ENCODE results near the gene VPS37D. TPM values are rescaled to one million over a fixed set of nuclear protein-coding genes. Genes with fewer than 3 reads are reported as not detected.

VPS37D gene
- polyA plus RNA-seq, 3 donors, result not detected

DNA sequence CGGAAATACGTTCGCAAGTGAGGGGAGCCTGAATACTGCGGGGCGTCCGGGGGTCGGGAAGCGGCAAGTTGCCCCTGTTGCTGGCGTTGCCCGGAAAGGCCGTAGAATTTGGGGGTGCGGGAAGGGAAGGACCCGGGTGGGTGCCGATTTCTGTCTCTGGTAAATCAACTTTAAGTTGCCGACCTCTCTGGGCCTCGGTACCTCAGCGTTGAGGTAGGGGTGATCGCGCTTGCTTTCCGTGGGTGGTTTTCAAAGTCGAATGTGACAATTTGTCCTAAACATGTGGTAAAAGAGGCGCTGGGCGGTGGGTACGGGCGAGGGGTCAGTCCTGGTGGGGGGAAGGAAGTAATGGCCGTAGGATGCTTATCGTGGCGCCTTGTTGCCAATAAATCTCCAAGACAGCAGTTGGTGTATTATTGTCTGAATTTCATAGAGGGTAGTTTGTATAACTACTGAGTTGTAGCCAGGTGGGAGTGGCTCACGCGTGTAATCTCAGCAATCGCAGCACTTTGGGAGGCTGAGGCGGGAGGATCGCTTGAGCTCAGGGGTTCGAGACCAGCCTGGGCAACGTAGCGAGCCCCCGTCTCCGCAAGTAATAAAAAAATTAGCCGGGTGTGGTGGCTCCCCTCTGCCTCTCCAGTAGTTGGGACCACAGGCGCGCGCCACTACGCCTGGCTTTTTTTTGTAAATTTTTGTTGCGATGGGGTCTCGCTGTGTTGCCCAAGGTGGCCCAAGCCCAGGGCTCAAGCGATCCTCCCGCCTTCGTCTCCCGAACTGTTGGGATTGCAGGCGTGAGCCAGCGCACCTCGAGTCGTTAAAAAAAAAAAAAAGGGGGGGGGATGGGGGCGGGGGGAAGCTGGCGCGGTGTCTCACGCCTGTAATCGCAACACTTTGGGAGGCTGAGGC lies 16.4 kb downstream of the VPS37D start:
- Mint-ChIP-seq H3K4me1 (peaks cover 25% of the 10 kb centered on the region), H3K4me3 (peak overlapping the region; percentile 97 to 98), H3K27ac (peak overlapping the region; percentile 89 to 98 (median 93)), H3K9me3 (peaks cover 0 to 2% (median 0%) of the 10 kb centered on the region in 7 donors), H3K27me3 (ENCODE audit: low read depth in 3 of 3) (peaks cover 0 to 1% (median 0%) of the 10 kb centered on the region in 3 donors), H3K36me3 (peaks cover 34 to 44% of the 10 kb centered on the region in 2 donors)
- intact Hi-C loops (cut with micrococcal nuclease), result loop anchor here (5.0 to 10.0 kb wide), 2 partner anchors 53 to 759 kb away; partner anchors contain the start of genes ABHD11 (in 2 of the 2) and POM121 (in 1 of the 2)
- 22% methylated on average over 41 of the region's 58 CpGs for WGBS (ENCODE audit: insufficient coverage)
- peaks cover 13 to 42% of the 10 kb centered on the region in 2 donors for H3K36me3 ChIP-seq (replicated peaks in 1 of 2; ENCODE audit: control insufficient read depth in 1 of 2, insufficient read depth in 2 of 2, low read length in 2 of 2)
- peak overlapping the region; percentile 95 for H2AFZ ChIP-seq (ENCODE audit: insufficient read depth, low read depth, low read length, poor library complexity, severe bottlenecking)
- no peak for DNase-seq
- peaks cover 50% of the 10 kb centered on the region for H3K79me2 ChIP-seq (ENCODE audit: insufficient read depth, low read length)
- H3K4me3 ChIP-seq (replicated peaks in 1 of 3; ENCODE audit: low read depth in 2 of 3, low read length in 3 of 3), result peak overlapping the region; percentile 74 to 97 (median 96)
- H3K9ac ChIP-seq (ENCODE audit: insufficient read depth, low read length, poor library complexity, severe bottlenecking), result peak overlapping the region; percentile 90
- H3K4me1 ChIP-seq (ENCODE audit: control insufficient read depth in 1 of 2, insufficient read depth in 2 of 2, low read length in 2 of 2), result peaks cover 19 to 30% of the 10 kb centered on the region in 2 donors
- H4K20me1 ChIP-seq (ENCODE audit: insufficient read depth, low read length), result peaks cover 14% of the 10 kb centered on the region
- no peaks in the 10 kb centered on the region for H3K27me3 ChIP-seq (ENCODE audit: control insufficient read depth in 2 of 2, insufficient read depth in 2 of 2, low read length in 2 of 2)
- no peaks in the 10 kb centered on the region for H3K9me3 ChIP-seq (replicated peaks in 1 of 2; ENCODE audit: control insufficient read depth in 1 of 2, insufficient read depth in 1 of 2, low read length in 2 of 2)
- H3K27ac ChIP-seq (ENCODE audit: low read depth in 1 of 2, low read length in 2 of 2), result peak overlapping the region; percentile 23 to 93
- no peak for TF ChIP-seq CTCF (IDR thresholded peaks at IDR 0.05)
- peak overlapping the region; percentile 95 for H3K4me2 ChIP-seq (replicated peaks; ENCODE audit: extremely low read depth, low read length, poor library complexity, severe bottlenecking)

GRCh38 chr7:73685311-73685710 lies 17.7 kb downstream of the VPS37D start:
- no peak for DNase-seq
- Mint-ChIP-seq H3K36me3 (peaks cover 40 to 51% of the 10 kb centered on the region in 2 donors), H3K27me3 (ENCODE audit: low read depth in 3 of 3) (peaks cover 0 to 1% (median 0%) of the 10 kb centered on the region in 3 donors), H3K4me3 (no peak overlapping the region), H3K4me1 (peaks cover 31% of the 10 kb centered on the region), H3K9me3 (peaks cover 0 to 2% (median 0%) of the 10 kb centered on the region in 7 donors), H3K27ac (peak overlapping the region in 1 of 7 donors; percentile 20)
- H3K4me3 ChIP-seq (replicated peaks in 1 of 3; ENCODE audit: low read depth in 2 of 3, low read length in 3 of 3), result no peak overlapping the region
- no peaks in the 10 kb centered on the region for H3K27me3 ChIP-seq (ENCODE audit: control insufficient read depth in 2 of 2, insufficient read depth in 2 of 2, low read length in 2 of 2)
- 99% methylated on average over 14 of the region's 18 CpGs for WGBS (ENCODE audit: insufficient coverage)
- H3K79me2 ChIP-seq (ENCODE audit: insufficient read depth, low read length), result peaks cover 50% of the 10 kb centered on the region
- peaks cover 15 to 44% of the 10 kb centered on the region in 2 donors for H3K36me3 ChIP-seq (replicated peaks in 1 of 2; ENCODE audit: control insufficient read depth in 1 of 2, insufficient read depth in 2 of 2, low read length in 2 of 2)
- no peak for TF ChIP-seq CTCF (IDR thresholded peaks at IDR 0.05)
- H3K9me3 ChIP-seq (replicated peaks in 1 of 2; ENCODE audit: control insufficient read depth in 1 of 2, insufficient read depth in 1 of 2, low read length in 2 of 2), result no peaks in the 10 kb centered on the region
- H3K9ac ChIP-seq (ENCODE audit: insufficient read depth, low read length, poor library complexity, severe bottlenecking), result no peak overlapping the region
- peaks cover 7% of the 10 kb centered on the region for H4K20me1 ChIP-seq (ENCODE audit: insufficient read depth, low read length)
- peaks cover 24 to 30% of the 10 kb centered on the region in 2 donors for H3K4me1 ChIP-seq (ENCODE audit: control insufficient read depth in 1 of 2, insufficient read depth in 2 of 2, low read length in 2 of 2)
- H3K4me2 ChIP-seq (replicated peaks; ENCODE audit: extremely low read depth, low read length, poor library complexity, severe bottlenecking), result no peak overlapping the region
- intact Hi-C loops (cut with micrococcal nuclease), result loop anchor here in 1 of 2 donors (5.0 to 10.0 kb wide), 2 partner anchors 42 to 761 kb away; partner anchors contain the start of gene POM121
- H3K27ac ChIP-seq (ENCODE audit: low read depth in 1 of 2, low read length in 2 of 2), result no peak overlapping the region
- H2AFZ ChIP-seq (ENCODE audit: insufficient read depth, low read depth, low read length, poor library complexity, severe bottlenecking), result no peak overlapping the region

Data from CD14-positive monocyte (primary cell).